Large intestine (tissue), 12 donors: ENCODE results near the gene ARL13A. TPM values are rescaled to one million over a fixed set of nuclear protein-coding genes. Genes with fewer than 3 reads are reported as not detected.

Source experiments
- DNase-seq, 2 donors: peaks; one replicate each; pipeline versions ENCODE4 v3.0.0 to v3.0.0-alpha.2; 2013
- H3K27ac ChIP-seq: one replicate; pipeline ENCODE4 v1.5.1; 2013; ENCODE audit warnings: low read length
- H3K27me3 ChIP-seq: 2 replicates; pipeline ENCODE4 v1.6.1; 2013; ENCODE audit warnings: low read length; ENCODE audit not compliant: control insufficient read depth, insufficient read depth
- H3K36me3 ChIP-seq: 2 replicates; pipeline ENCODE4 v1.6.1; 2013; ENCODE audit warnings: low read length; ENCODE audit not compliant: control insufficient read depth, insufficient read depth
- H3K4me1 ChIP-seq: one replicate; pipeline ENCODE4 v1.6.1; 2013; ENCODE audit warnings: low read length; ENCODE audit not compliant: control insufficient read depth, insufficient read depth
- H3K4me3 ChIP-seq: one replicate; pipeline ENCODE4 v1.5.1; 2013; ENCODE audit warnings: low read length
- H3K9me3 ChIP-seq: one replicate; pipeline ENCODE4 v1.6.1; 2013; ENCODE audit warnings: mild to moderate bottlenecking, low read depth, low read length, moderate library complexity; ENCODE audit not compliant: control insufficient read depth
- WGBS: methylation state at CpG from one replicate; pipeline ENCODE4 v1.1.5; 2013; ENCODE audit warnings: low lambda C conversion rate; ENCODE audit not compliant: insufficient coverage; 5-methylcytosine and 5-hydroxymethylcytosine counted together
- long read RNA-seq, 11 donors: transcript quantifications; one replicate each; lab custom pipeline, GENCODE V29; 2026
- polyA plus RNA-seq: library from polyadenylated mRNA; unstranded; fragments of 120-200 nt; gene quantifications from one replicate; pipeline ENCODE4 v1.2.1, GENCODE V29; 2013

Gene ARL13A
- polyA plus RNA-seq, result 0.21 TPM
- long read RNA-seq, donor 1, result 0 reads
- long read RNA-seq, donor 2, result 0 reads
- long read RNA-seq, donor 3, result 0 reads
- long read RNA-seq, donor 4, result 0 reads
- long read RNA-seq, donor 5, result 0 reads
- long read RNA-seq, donor 6, result 0 reads
- long read RNA-seq, donor 7, result 0 reads
- long read RNA-seq, donor 8, result 0 reads
- long read RNA-seq, donor 9, result 0 reads
- long read RNA-seq, donor 10, result 0 reads
- long read RNA-seq, donor 11, result 0 reads

GRCh38 chrX:100969408-100969807 is at the start of gene ARL13A:
TSS of gene ARL13A (plus strand) at chrX:100969708. CDS start at chrX:100973690, 3,982 bp downstream.
- Histone ChIP-seq H3K4me1 (no peaks in the 10 kb centered on the region), H3K4me3 (no peak within 1 kb of the TSS), H3K27ac (no peak within 1 kb of the TSS), H3K36me3 (no peaks in the 10 kb centered on the region), H3K27me3 (no peaks in the 10 kb centered on the region), H3K9me3 (peaks cover 2% of the 10 kb centered on the region)
- DNase-seq, result no peak
- no CpG with 5 or more reads among the region's 2 CpGs for WGBS

- Histone ChIP-seq H3K4me3 (no peak overlapping the region), H3K9me3 (no peaks in the 10 kb centered on the region), H3K36me3 (no peaks in the 10 kb centered on the region), H3K4me1 (no peaks in the 10 kb centered on the region), H3K27ac (peak overlapping the region; percentile 39), H3K27me3 (no peaks in the 10 kb centered on the region)
- peak; percentile 30 to 66 for DNase-seq
- WGBS, result 11% methylated on average over 1 of the region's 3 CpGs
These were observed 45.1 kb upstream of the ARL13A start for GRCh38 chrX:100924375-100924774.

DNA sequence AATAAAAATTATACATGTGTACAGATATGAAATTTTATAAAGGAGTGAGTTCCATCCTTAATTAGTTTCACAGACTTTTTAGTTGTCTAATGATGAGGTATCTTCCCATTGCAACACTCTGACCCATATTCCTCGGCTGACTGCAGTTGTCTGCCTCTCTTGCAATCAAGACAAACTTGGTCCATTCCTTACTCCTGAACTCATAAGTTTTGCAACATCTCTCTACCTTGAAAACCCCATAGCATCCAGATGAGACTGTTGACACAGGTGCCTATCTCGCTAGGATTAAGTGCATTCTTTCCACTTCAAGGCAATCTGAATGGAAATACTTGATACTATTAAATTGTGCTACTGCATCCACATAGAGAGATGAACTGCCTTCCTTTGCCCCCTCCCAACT is 43.1 kb upstream of the ARL13A start:
- DNase-seq, result peak in 1 of 2 donors; percentile 26
- Histone ChIP-seq H3K4me3 (peak overlapping the region; percentile 58), H3K4me1 (no peaks in the 10 kb centered on the region), H3K36me3 (no peaks in the 10 kb centered on the region), H3K9me3 (no peaks in the 10 kb centered on the region), H3K27me3 (no peaks in the 10 kb centered on the region), H3K27ac (peak overlapping the region; percentile 48)
- no CpG with 5 or more reads among the region's 2 CpGs for WGBS

- no peaks in the 10 kb centered on the region for H3K27me3 ChIP-seq
- no peaks in the 10 kb centered on the region for H3K9me3 ChIP-seq
- H3K4me1 ChIP-seq, result no peaks in the 10 kb centered on the region
- peak within 1 kb of the TSS; percentile 81 for H3K27ac ChIP-seq
- DNase-seq, result peak; percentile 60 to 77
- H3K4me3 ChIP-seq, result peak within 1 kb of the TSS; percentile 58
- H3K36me3 ChIP-seq, result no peaks in the 10 kb centered on the region
- WGBS, result no CpG with 5 or more reads among the region's 51 CpGs
These were observed 40.6 kb upstream of the ARL13A start, which contains the start of gene XKRX for GRCh38 chrX:100928660-100929613. TSS of gene XKRX (minus strand) at chrX:100928917. CDS start at chrX:100928304, 613 bp downstream.

- Histone ChIP-seq H3K9me3 (no peaks in the 10 kb centered on the region), H3K27me3 (no peaks in the 10 kb centered on the region), H3K4me3 (no peak overlapping the region), H3K36me3 (no peaks in the 10 kb centered on the region), H3K27ac (no peak overlapping the region), H3K4me1 (no peaks in the 10 kb centered on the region)
- no CpG with 5 or more reads among the region's 4 CpGs for WGBS
- no peak for DNase-seq
These were observed 38.1 kb upstream of the ARL13A start for GRCh38 chrX:100931218-100931924.

- DNase-seq, result no peak
- Histone ChIP-seq H3K4me3 (no peak overlapping the region), H3K27me3 (no peaks in the 10 kb centered on the region), H3K27ac (no peak overlapping the region), H3K9me3 (no peaks in the 10 kb centered on the region), H3K4me1 (no peaks in the 10 kb centered on the region), H3K36me3 (no peaks in the 10 kb centered on the region)
- no CpG with 5 or more reads among the region's 3 CpGs for WGBS
These were observed 37.6 kb upstream of the ARL13A start for GRCh38 chrX:100931925-100932285.

- WGBS, result no CpG with 5 or more reads among the region's 2 CpGs
- no peak for DNase-seq
These were observed 33.7 kb upstream of the ARL13A start for GRCh38 chrX:100935767-100936166.

DNA sequence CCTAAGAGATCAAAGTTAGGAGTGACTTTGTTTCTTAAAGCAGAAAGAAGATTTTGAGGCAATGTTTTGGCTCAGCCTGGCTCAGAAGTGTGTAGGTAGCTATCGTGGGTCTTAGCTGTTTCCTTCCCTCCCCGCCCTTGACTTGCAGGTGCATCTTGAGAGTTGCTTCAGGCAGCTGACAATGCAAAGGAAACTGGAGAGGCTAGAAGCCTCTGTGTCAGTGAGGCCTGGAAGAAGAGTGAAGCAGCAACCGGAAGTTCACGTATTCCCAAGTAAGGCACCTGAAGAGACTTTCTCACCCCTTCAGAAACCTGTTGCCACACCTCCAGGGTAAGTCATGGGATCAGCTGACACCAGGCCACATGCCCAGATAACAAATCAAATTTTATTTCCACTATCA is 30.2 kb upstream of the ARL13A start:
- DNase-seq, result peak; percentile 33 to 50
- H3K9me3 ChIP-seq, result no peaks in the 10 kb centered on the region
- H3K4me1 ChIP-seq, result no peaks in the 10 kb centered on the region
- H3K4me3 ChIP-seq, result no peak overlapping the region
- no peaks in the 10 kb centered on the region for H3K27me3 ChIP-seq
- peak overlapping the region; percentile 49 for H3K27ac ChIP-seq
- no CpG with 5 or more reads among the region's 4 CpGs for WGBS
- H3K36me3 ChIP-seq, result no peaks in the 10 kb centered on the region

More at GRCh38 chrX:100935767-100936166, 33.7 kb upstream of the ARL13A start:
- Histone ChIP-seq H3K27me3 (no peaks in the 10 kb centered on the region), H3K4me3 (no peak overlapping the region), H3K9me3 (no peaks in the 10 kb centered on the region), H3K4me1 (no peaks in the 10 kb centered on the region), H3K27ac (no peak overlapping the region), H3K36me3 (no peaks in the 10 kb centered on the region)

DNA sequence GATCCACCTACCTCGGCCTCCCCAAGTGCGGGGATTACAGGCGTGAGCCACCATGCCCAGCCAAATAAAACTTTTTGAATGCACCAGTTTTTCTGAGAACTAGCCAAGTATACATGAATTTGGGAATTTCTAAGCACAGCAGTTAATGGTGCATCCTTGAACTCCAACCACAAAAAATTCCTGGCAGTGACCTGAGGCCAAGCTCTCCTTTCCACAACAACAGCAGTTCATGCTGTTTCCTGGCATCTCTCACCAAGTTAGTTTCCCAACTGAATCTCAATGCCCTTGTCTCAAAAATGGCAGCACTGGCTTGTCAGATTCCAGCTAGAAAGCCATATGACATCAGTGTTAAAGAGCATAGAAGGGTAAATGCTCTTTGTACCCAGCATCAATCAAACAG is 24.9 kb upstream of the ARL13A start:
- no peak overlapping the region for H3K4me3 ChIP-seq
- H3K9me3 ChIP-seq, result no peaks in the 10 kb centered on the region
- H3K27ac ChIP-seq, result no peak overlapping the region
- H3K27me3 ChIP-seq, result no peaks in the 10 kb centered on the region
- H3K4me1 ChIP-seq, result no peaks in the 10 kb centered on the region
- no peaks in the 10 kb centered on the region for H3K36me3 ChIP-seq
- WGBS, result no CpG with 5 or more reads among the region's 3 CpGs
- DNase-seq, result no peak

GRCh38 chrX:100946299-100946927 is 23.1 kb upstream of the ARL13A start:
- Histone ChIP-seq H3K27me3 (no peaks in the 10 kb centered on the region), H3K36me3 (no peaks in the 10 kb centered on the region), H3K27ac (no peak overlapping the region), H3K4me1 (no peaks in the 10 kb centered on the region), H3K4me3 (no peak overlapping the region), H3K9me3 (no peaks in the 10 kb centered on the region)
- DNase-seq, result no peak
- WGBS, result no CpG with 5 or more reads among the region's 2 CpGs
